A673 (cell line): ENCODE measurements around the gene NDUFB6. TPM values are rescaled to one million over a fixed set of nuclear protein-coding genes. Genes with fewer than 3 reads are reported as not detected.
"Not testable (repeated sequence)": the region's sequence is repeated elsewhere in the genome, so short reads cannot be mapped to it uniquely, and the experiment has no call there.

Source experiments
- BruUV-seq: library from RNA; stranded (reverse); fragments of 400-500 nt; replicated peaks from 2 replicates; lab custom pipeline; 2021; lab: Mats Ljungman, UMichigan
- CTCF ChIA-PET: fragments of 300-600 bp; sonication (Branson Sonifier 250); formaldehyde crosslinking; loops from one replicate; lab custom pipeline; 2022; ENCODE audit warnings: antibody characterized with exemption; lab: Charles Lee
- POLR2A ChIA-PET: fragments of 300-600 bp; sonication (Branson Sonifier 250); formaldehyde crosslinking; loops from one replicate; lab custom pipeline; 2022; ENCODE audit warnings: antibody characterized with exemption; ENCODE audit not compliant: low non-redundant PET; lab: Charles Lee
- DNase-seq: peaks from one replicate; pipeline ENCODE4 v3.0.0-alpha.2; 2015; ENCODE audit warnings: low spot score
- H3K27ac ChIP-seq: fragments of 200-600 bp; sonication (generic); 2 replicates; pipeline ENCODE4 v1.5.1; 2016; ENCODE audit warnings: mixed run types, low read depth, mild to moderate bottlenecking, mixed read lengths, antibody characterized with exemption, low read length; ENCODE audit not compliant: poor library complexity, severe bottlenecking
- H3K27me3 ChIP-seq: fragments of 200-600 bp; sonication (generic); replicated peaks from 2 replicates; pipeline ENCODE4 v1.6.1; 2017; ENCODE audit warnings: mixed run types, low read depth, mild to moderate bottlenecking, mixed read lengths, antibody characterized with exemption, low read length; ENCODE audit not compliant: insufficient read depth, poor library complexity
- H3K36me3 ChIP-seq: fragments of 200-600 bp; sonication (generic); 2 replicates; pipeline ENCODE4 v1.6.1; 2016; ENCODE audit warnings: mixed run types, mild to moderate bottlenecking, mixed read lengths, antibody characterized with exemption, low read length; ENCODE audit not compliant: insufficient read depth, poor library complexity, severe bottlenecking
- H3K4me1 ChIP-seq: fragments of 200-600 bp; sonication (generic); 2 replicates; pipeline ENCODE4 v1.6.1; 2017; ENCODE audit warnings: mixed run types, mild to moderate bottlenecking, mixed read lengths, antibody characterized with exemption, low read length; ENCODE audit not compliant: insufficient read depth, poor library complexity, severe bottlenecking
- H3K4me3 ChIP-seq: fragments of 200-600 bp; sonication (generic); 2 replicates; pipeline ENCODE4 v1.5.1; 2016; ENCODE audit warnings: low read depth, mixed run types, mild to moderate bottlenecking, mixed read lengths, low read length; ENCODE audit not compliant: poor library complexity, severe bottlenecking
- H3K9me3 ChIP-seq: fragments of 200-600 bp; sonication (generic); 2 replicates; pipeline ENCODE4 v1.6.1; 2016; ENCODE audit warnings: mixed run types, low read depth, mild to moderate bottlenecking, mixed read lengths, antibody characterized with exemption, low read length; ENCODE audit not compliant: poor library complexity, severe bottlenecking
- CTCF ChIP-seq: fragments of 300-800, 200-600 bp; sonication (generic); conservative IDR thresholded peaks from 2 replicates; pipeline ENCODE4 v1.5.1; 2017; ENCODE audit warnings: low read depth, mild to moderate bottlenecking, antibody characterized with exemption, low read length, moderate library complexity, mixed read lengths
- EZH2 ChIP-seq: fragments of 200-600 bp; sonication (generic); IDR thresholded peaks from 2 replicates; pipeline ENCODE4 v1.6.1; 2017; ENCODE audit warnings: borderline replicate concordance, low read depth, mild to moderate bottlenecking, mixed read lengths, antibody characterized with exemption, low read length; ENCODE audit not compliant: poor library complexity, severe bottlenecking
- intact Hi-C: fragments of 100-400 bp; cut with micrococcal nuclease; formaldehyde crosslinking; loops from one replicate; pipeline ENCODE4 v1.10.0; 2022; ENCODE audit not compliant: unreplicated experiment
- total RNA-seq: library from RNA; stranded (reverse); gene quantifications from 2 replicates; pipeline ENCODE4 v1.2.3, GENCODE V29; 2021

The NDUFB6 gene
- total RNA-seq, 1 experiment from 2014 or later, result 82.6 TPM

GRCh38 chr9:32603914-32604852, 31.2 kb upstream of the NDUFB6 start:
- BruUV-seq, result no TSS peak
- H3K4me3 ChIP-seq, result no peak overlapping the region
- TF ChIP-seq EZH2, result no peak
- no peak for TF ChIP-seq CTCF
- no peaks in the 10 kb centered on the region for H3K4me1 ChIP-seq
- ChIA-PET CTCF (interaction anchor here (0.7 kb wide), 1 partner anchor 870 kb away, joined by 6 read pairs; no protein-coding TSS in a partner anchor), POLR2A (interaction anchor here (0.7 kb wide), 1 partner anchor 702 kb away, joined by 3 read pairs; no protein-coding TSS in a partner anchor)
- intact Hi-C loops, result no loop called here
- no peak for DNase-seq
- H3K27me3 ChIP-seq, result peaks cover 7% of the 10 kb centered on the region
- no peaks in the 10 kb centered on the region for H3K36me3 ChIP-seq
- H3K27ac ChIP-seq, result no peak overlapping the region
- peaks cover 3% of the 10 kb centered on the region for H3K9me3 ChIP-seq

- H3K4me3 ChIP-seq, DNase-seq, intact Hi-C loops, CTCF ChIA-PET, H3K27me3 ChIP-seq, H3K9me3 ChIP-seq, H3K4me1 ChIP-seq, H3K36me3 ChIP-seq, POLR2A ChIA-PET, BruUV-seq, H3K27ac ChIP-seq: not testable (repeated sequence)
These were observed 26.1 kb upstream of the NDUFB6 start for GRCh38 chr9:32599021-32599420.

- Histone ChIP-seq H3K9me3 (no peaks in the 10 kb centered on the region), H3K4me1 (no peaks in the 10 kb centered on the region), H3K27me3 (peaks cover 7% of the 10 kb centered on the region), H3K36me3 (no peaks in the 10 kb centered on the region), H3K27ac (no peak overlapping the region), H3K4me3 (no peak overlapping the region)
- BruUV-seq, result no TSS peak
- no peak for DNase-seq
- CTCF ChIA-PET, result no interaction called here
- intact Hi-C loops, result no loop called here
- no peak for TF ChIP-seq EZH2
- TF ChIP-seq CTCF, result no peak
- POLR2A ChIA-PET, result no interaction called here
These were observed 24.0 kb upstream of the NDUFB6 start for GRCh38 chr9:32596936-32597335.
